GM12878 (cell line): Measurements from ENCODE around the gene TCEA2.

Experiments
- CTCF ChIP-seq, 3 experiments: IDR thresholded peaks in 2 of 3; conservative IDR thresholded peaks in 1 of 3; 2 replicates each; pipeline ENCODE4 v1.5.1; 2011; ENCODE audit warnings: low read depth in 3 of 3, low read length in 3 of 3, mild to moderate bottlenecking in 3 of 3, control low read depth in 2 of 3, moderate library complexity in 2 of 3, inconsistent platforms in 1 of 3, mixed read lengths in 1 of 3; ENCODE audit not compliant: control insufficient read depth in 2 of 3, insufficient read depth in 1 of 3; ENCODE audit errors: extremely low read depth in 1 of 3
- EZH2 ChIP-seq: IDR thresholded peaks from 2 replicates; pipeline ENCODE4 v1.6.1; 2012; ENCODE audit warnings: low read depth, mild to moderate bottlenecking, control low read depth, inconsistent platforms, low read length, borderline replicate concordance; ENCODE audit not compliant: control insufficient read depth
- RCOR1 ChIP-seq: conservative IDR thresholded peaks from 2 replicates; pipeline ENCODE4 v1.6.1; 2012; ENCODE audit warnings: low read depth, low read length, improper control_type of control experiment
- STAT1 ChIP-seq: fragments of 450-650 bp; conservative IDR thresholded peaks from 2 replicates; pipeline ENCODE4 v1.6.1; 2014; ENCODE audit warnings: antibody characterized with exemption, mild to moderate bottlenecking
- SUPT20H ChIP-seq: IDR thresholded peaks from 2 replicates; pipeline ENCODE4 v1.6.1; 2011; ENCODE audit warnings: low read depth, mild to moderate bottlenecking, low read length, moderate library complexity, borderline replicate concordance; ENCODE audit not compliant: control insufficient read depth
- ZNF592 ChIP-seq: fragments of 450-650 bp; IDR thresholded peaks from 2 replicates; pipeline ENCODE4 v1.6.1; 2017; ENCODE audit warnings: mild to moderate bottlenecking, moderate library complexity

- no peak for TF ChIP-seq SUPT20H
- TF ChIP-seq EZH2, result no peak
- no peak for TF ChIP-seq STAT1
- no peak for TF ChIP-seq CTCF (IDR thresholded peaks at IDR 0.05 in 2 of 3, conservative IDR thresholded peaks at IDR 0.05 in 1 of 3; ENCODE audit: control insufficient read depth in 2 of 3, extremely low read depth in 1 of 3, insufficient read depth in 1 of 3, low read depth in 3 of 3, low read length in 3 of 3)
- no peak for TF ChIP-seq ZNF592
- no peak for TF ChIP-seq RCOR1
Measured at GRCh38 chr20:64069209-64069613, 6.2 kb downstream of the TCEA2 start.
